Measurements from ENCODE around the gene MAP3K3. TPM values are rescaled to one million over a fixed set of nuclear protein-coding genes. Genes with fewer than 3 reads are reported as not detected.

The MAP3K3 gene
- total RNA-seq, 1 donor from 2014 or later: 32.5 TPM

DNA sequence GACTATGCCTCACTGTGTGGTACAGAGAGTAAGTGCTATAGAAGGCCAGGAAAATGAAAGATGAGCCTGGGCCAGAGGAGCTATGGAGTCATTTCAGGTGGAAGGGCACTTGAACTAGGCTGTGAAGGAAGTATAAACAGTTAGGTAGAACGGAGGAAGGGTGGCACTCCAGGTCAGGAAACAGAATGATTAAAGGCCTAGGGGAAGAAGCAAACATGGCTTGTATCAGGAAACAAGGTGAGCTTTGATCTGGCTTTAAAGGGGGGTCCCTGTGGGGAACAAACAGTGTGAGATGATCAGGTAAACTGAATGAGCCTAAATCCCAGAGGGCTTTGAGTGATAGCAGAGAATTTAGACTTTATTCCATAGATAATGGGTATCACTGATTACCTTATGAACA, 16.9 kb downstream of the MAP3K3 start:
- DNase-seq (no peak), ATAC-seq (ENCODE audit: low read depth) (no peak)
- Mint-ChIP-seq H3K4me3 (no peak overlapping the region), H3K27me3 (no peaks in the 10 kb centered on the region), H3K4me1 (peaks cover 16% of the 10 kb centered on the region), H3K9me3 (no peaks in the 10 kb centered on the region), H3K27ac (no peak overlapping the region), H3K36me3 (ENCODE audit: low read depth) (peaks cover 49% of the 10 kb centered on the region)
- no peak for TF ChIP-seq CTCF (IDR thresholded peaks at IDR 0.05)
- intact Hi-C loops (cut with micrococcal nuclease): no loop called here
- POLR2A ChIA-PET: interaction anchor here (1.9 kb wide), 1 partner anchor 61 kb away, joined by 4 read pairs; the partner anchor contains the start of gene LIMD2
- CTCF ChIA-PET: interaction anchor here (1.1 kb wide), 1 partner anchor 13 kb away, joined by 3 read pairs; no protein-coding TSS in a partner anchor

DNA sequence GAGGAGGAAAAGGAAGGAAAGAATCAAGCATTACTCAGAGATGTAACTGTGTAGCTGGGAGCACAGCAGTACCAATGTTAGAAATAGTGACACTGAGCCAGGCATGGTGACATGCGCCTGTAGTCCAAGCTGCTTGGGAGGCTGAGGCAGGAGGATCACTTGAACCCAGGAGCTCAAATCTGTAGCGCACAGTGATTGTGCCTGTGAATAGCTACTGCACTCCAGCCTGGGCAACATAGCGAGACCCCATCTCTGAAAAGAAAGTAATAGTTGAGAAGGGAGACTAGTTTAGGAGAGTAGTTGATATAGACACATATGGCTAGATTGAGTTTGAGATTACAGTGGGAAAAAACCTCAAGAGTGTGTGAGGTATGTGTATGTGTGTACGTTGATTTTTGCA, 17.8 kb downstream of the MAP3K3 start:
- DNase-seq: no peak
- ChIA-PET POLR2A (no interaction called here), CTCF (no interaction called here)
- Mint-ChIP-seq H3K4me3 (no peak overlapping the region), H3K27ac (no peak overlapping the region), H3K36me3 (ENCODE audit: low read depth) (peaks cover 42% of the 10 kb centered on the region), H3K9me3 (no peaks in the 10 kb centered on the region), H3K4me1 (peaks cover 24% of the 10 kb centered on the region), H3K27me3 (no peaks in the 10 kb centered on the region)
- no peak for ATAC-seq (ENCODE audit: low read depth)
- intact Hi-C loops (cut with micrococcal nuclease): no loop called here
- no peak for TF ChIP-seq CTCF (IDR thresholded peaks at IDR 0.05)

GRCh38 chr17:63641692-63642448, 19.7 kb downstream of the MAP3K3 start:
- no peak for DNase-seq
- no peak for ATAC-seq (ENCODE audit: low read depth)
- Mint-ChIP-seq H3K9me3 (no peaks in the 10 kb centered on the region), H3K27ac (no peak overlapping the region), H3K4me1 (peaks cover 42% of the 10 kb centered on the region), H3K36me3 (ENCODE audit: low read depth) (peaks cover 24% of the 10 kb centered on the region), H3K4me3 (no peak overlapping the region), H3K27me3 (no peaks in the 10 kb centered on the region)
- intact Hi-C loops (cut with micrococcal nuclease): no loop called here
- TF ChIP-seq CTCF (IDR thresholded peaks at IDR 0.05): no peak
- CTCF ChIA-PET: no interaction called here
- POLR2A ChIA-PET: interaction anchor here (1.0 to 1.2 kb wide), 2 partner anchors 57 to 132 kb away, joined by 3 to 6 read pairs; partner anchors contain the start of gene CCDC47

- no peak for DNase-seq
- H3K9me3 Mint-ChIP-seq: no peaks in the 10 kb centered on the region
- no peak for ATAC-seq (ENCODE audit: low read depth)
- intact Hi-C loops (cut with micrococcal nuclease): no loop called here
- peaks cover 50% of the 10 kb centered on the region for H3K4me1 Mint-ChIP-seq
- H3K27ac Mint-ChIP-seq: peak overlapping the region; percentile 90
- POLR2A ChIA-PET: no interaction called here
- no peak overlapping the region for H3K4me3 Mint-ChIP-seq
- peaks cover 16% of the 10 kb centered on the region for H3K36me3 Mint-ChIP-seq (ENCODE audit: low read depth)
- CTCF ChIA-PET: no interaction called here
- TF ChIP-seq CTCF (IDR thresholded peaks at IDR 0.05): no peak
- H3K27me3 Mint-ChIP-seq: no peaks in the 10 kb centered on the region
These were observed 22.6 kb downstream of the MAP3K3 start for GRCh38 chr17:63644846-63645245.

GRCh38 chr17:63645775-63646487, 23.7 kb downstream of the MAP3K3 start:
- intact Hi-C loops (cut with micrococcal nuclease): loop anchor here (1.0 kb wide), 1 partner anchor 24 kb away; the partner anchor contains the start of gene MAP3K3
- TF ChIP-seq CTCF (IDR thresholded peaks at IDR 0.05): no peak
- H3K27me3 Mint-ChIP-seq: no peaks in the 10 kb centered on the region
- ATAC-seq (ENCODE audit: low read depth) (peak; percentile 86), DNase-seq (peak; percentile 18)
- peaks cover 47% of the 10 kb centered on the region for H3K4me1 Mint-ChIP-seq
- ChIA-PET CTCF (interaction anchor here (0.9 to 1.4 kb wide), 3 partner anchors 16 to 220 kb away, joined by 3 to 4 read pairs (median 3); no protein-coding TSS in a partner anchor), POLR2A (interaction anchor here (0.7 to 2.4 kb wide), 10 partner anchors 9 to 197 kb away, joined by 3 to 16 read pairs (median 6); partner anchors contain the start of genes CCDC47, DDX42, LIMD2 and MAP3K3)
- peaks cover 18% of the 10 kb centered on the region for H3K36me3 Mint-ChIP-seq (ENCODE audit: low read depth)
- peak overlapping the region; percentile 90 for H3K27ac Mint-ChIP-seq
- no peaks in the 10 kb centered on the region for H3K9me3 Mint-ChIP-seq
- peak overlapping the region; percentile 3 for H3K4me3 Mint-ChIP-seq

Data from activated B cell treated with CpG ODN at 0.5 μM for 24 hours (primary cell).